Gastroesophageal sphincter (tissue), 3 donors: ENCODE measurements around the gene CHD5.

Experiments used
- POLR2A ChIP-seq, 2 donors: fragments of 450-650 bp; IDR thresholded peaks; one replicate each; pipeline ENCODE4 v1.6.1; 2017; ENCODE audit warnings: antibody characterized with exemption in 2 of 2, mild to moderate bottlenecking in 2 of 2, moderate library complexity in 1 of 2
- POLR2AphosphoS5 ChIP-seq: sonication (generic); formaldehyde crosslinking; IDR thresholded peaks from one replicate; pipeline ENCODE4 v1.6.1; 2017; ENCODE audit warnings: antibody characterized with exemption
- TF ChIP-seq, protein P1 (sequence below), 4 experiments: fragments of 200-600 bp in 2 of 4; fragments of 450-650 bp in 2 of 4; sonication (generic) in 1 of 4; IDR thresholded peaks; one replicate each; pipeline ENCODE4 v1.5.1; 2017 to 2019; ENCODE audit warnings: antibody characterized with exemption in 4 of 4, mild to moderate bottlenecking in 2 of 4, moderate library complexity in 2 of 4

DNA sequence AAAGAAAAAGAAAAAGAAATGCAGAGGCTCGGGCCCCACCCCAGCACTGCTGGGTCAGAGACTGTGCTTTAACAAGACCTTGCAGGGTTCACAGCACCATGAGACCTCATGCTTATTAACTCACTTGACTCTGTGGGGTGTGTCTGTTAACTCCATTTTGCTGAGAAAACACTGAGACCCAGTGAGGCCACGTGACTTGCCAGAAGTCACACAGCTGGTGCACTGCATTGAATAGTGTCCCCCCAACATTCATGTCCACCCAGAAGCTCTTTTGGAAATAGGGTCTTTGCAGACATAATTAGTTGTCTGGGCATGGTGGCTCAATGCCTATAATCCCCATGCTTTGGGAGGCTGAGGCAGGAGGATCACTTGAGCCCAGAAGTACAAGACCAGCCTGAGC, 39.7 kb downstream of the CHD5 start:
- TF ChIP-seq POLR2AphosphoS5 = no peak
- TF ChIP-seq POLR2A (IDR thresholded peaks at IDR 0.05) = no peak
- TF ChIP-seq, protein P1, sequence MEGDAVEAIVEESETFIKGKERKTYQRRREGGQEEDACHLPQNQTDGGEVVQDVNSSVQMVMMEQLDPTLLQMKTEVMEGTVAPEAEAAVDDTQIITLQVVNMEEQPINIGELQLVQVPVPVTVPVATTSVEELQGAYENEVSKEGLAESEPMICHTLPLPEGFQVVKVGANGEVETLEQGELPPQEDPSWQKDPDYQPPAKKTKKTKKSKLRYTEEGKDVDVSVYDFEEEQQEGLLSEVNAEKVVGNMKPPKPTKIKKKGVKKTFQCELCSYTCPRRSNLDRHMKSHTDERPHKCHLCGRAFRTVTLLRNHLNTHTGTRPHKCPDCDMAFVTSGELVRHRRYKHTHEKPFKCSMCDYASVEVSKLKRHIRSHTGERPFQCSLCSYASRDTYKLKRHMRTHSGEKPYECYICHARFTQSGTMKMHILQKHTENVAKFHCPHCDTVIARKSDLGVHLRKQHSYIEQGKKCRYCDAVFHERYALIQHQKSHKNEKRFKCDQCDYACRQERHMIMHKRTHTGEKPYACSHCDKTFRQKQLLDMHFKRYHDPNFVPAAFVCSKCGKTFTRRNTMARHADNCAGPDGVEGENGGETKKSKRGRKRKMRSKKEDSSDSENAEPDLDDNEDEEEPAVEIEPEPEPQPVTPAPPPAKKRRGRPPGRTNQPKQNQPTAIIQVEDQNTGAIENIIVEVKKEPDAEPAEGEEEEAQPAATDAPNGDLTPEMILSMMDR (IDR thresholded peaks at IDR 0.05) = no peak
